ENCODE data around the gene BBOX1.

BBOX1 gene

DNA sequence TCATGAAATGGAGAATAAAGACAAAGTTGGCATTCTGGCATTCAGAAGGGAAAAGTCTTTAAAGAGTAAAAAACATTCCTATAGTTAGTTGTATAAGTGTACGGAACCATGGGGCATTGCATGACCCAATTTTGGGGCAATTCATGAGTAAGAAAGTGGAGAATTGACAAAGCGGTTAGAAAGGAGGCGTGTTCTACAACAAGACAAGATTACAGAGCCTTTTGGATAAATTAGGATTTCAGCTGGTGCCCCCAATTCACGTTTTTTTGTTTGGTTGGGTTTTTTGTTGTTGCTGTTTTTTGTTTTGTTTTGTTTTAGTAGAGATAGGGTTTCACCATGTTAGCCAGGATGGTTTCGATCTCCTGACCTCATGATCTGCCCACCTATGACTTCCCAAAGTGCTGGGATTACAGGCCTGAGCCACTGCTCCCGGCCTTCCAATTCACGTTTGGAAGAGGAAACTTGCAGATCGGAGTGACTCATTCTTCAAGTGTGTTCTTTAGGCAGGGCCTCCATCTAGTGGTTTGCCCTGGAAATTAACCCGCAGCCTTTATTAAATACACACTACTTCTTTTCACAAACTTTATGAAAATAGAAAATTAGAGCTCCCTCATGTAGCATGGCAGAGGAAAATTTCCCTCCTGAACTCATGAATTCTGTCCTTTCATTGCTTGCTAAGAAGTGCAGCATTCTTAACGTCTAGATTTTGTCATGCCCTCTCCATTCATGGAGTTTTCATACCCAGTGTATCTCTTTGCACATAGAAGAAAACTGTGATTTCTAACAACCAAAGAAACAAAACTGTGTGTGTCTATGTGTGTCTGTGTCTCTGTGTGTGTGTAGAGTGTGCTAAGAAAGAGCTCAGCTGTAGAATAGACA, 118.1 kb downstream of the BBOX1 start:
- Mint-ChIP-seq H3K4me3 (no peak overlapping the region), H3K27me3 (ENCODE audit: low read depth, poor library complexity) (peaks cover 7% of the 10 kb centered on the region), H3K9me3 (peaks cover 20% of the 10 kb centered on the region), H3K27ac (peak overlapping the region; percentile 32), H3K36me3 (ENCODE audit: low read depth) (peaks cover 19% of the 10 kb centered on the region), H3K4me1 (peaks cover 6% of the 10 kb centered on the region)
- peak; percentile 41 for DNase-seq
- TF ChIP-seq, protein P1, sequence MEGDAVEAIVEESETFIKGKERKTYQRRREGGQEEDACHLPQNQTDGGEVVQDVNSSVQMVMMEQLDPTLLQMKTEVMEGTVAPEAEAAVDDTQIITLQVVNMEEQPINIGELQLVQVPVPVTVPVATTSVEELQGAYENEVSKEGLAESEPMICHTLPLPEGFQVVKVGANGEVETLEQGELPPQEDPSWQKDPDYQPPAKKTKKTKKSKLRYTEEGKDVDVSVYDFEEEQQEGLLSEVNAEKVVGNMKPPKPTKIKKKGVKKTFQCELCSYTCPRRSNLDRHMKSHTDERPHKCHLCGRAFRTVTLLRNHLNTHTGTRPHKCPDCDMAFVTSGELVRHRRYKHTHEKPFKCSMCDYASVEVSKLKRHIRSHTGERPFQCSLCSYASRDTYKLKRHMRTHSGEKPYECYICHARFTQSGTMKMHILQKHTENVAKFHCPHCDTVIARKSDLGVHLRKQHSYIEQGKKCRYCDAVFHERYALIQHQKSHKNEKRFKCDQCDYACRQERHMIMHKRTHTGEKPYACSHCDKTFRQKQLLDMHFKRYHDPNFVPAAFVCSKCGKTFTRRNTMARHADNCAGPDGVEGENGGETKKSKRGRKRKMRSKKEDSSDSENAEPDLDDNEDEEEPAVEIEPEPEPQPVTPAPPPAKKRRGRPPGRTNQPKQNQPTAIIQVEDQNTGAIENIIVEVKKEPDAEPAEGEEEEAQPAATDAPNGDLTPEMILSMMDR (IDR thresholded peaks at IDR 0.05), result peak; percentile 82

DNA sequence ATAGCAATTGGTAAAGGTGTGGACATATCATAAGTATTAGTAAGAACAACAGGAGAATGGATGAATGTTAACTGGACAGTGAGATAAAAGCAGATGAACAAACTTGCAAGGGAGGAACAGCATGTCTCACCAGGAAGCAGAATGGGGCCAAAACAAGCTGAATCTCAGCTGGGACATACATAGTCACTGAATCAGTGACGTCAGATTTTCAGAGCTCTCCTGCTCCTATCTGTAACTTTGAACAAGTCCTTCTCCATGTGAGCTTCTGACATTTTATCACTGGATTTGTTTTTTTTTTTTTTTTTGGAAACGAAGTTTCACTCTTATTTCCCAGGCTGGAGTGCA, 118.7 kb downstream of the BBOX1 start:
- peaks cover 20% of the 10 kb centered on the region for H3K9me3 Mint-ChIP-seq
- peaks cover 8% of the 10 kb centered on the region for H3K27me3 Mint-ChIP-seq (ENCODE audit: low read depth, poor library complexity)
- TF ChIP-seq, protein P1 (IDR thresholded peaks at IDR 0.05), result no peak
- H3K4me1 Mint-ChIP-seq, result peaks cover 6% of the 10 kb centered on the region
- peaks cover 19% of the 10 kb centered on the region for H3K36me3 Mint-ChIP-seq (ENCODE audit: low read depth)
- peak overlapping the region; percentile 32 for H3K27ac Mint-ChIP-seq
- no peak overlapping the region for H3K4me3 Mint-ChIP-seq
- DNase-seq, result no peak

DNA sequence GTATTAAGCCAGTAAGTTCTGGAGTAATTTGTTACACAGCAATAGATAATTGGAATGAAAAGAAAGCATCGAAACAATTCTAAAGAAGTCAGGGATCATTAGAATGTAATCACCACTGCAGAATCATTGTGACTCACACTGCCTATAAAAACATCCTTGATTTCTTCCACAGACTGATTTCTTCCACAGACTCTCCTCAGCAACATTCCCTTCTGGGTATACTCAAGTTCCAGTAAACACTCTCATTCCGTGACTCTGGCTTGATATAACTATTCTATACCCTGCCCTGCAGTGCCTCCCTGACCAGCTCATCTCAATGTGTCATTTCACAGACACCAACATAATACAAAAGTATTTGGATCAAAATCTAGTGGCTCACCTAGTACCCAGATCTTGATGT, 120.5 kb downstream of the BBOX1 start:
- Mint-ChIP-seq H3K27me3 (ENCODE audit: low read depth, poor library complexity) (peaks cover 15% of the 10 kb centered on the region), H3K27ac (no peak overlapping the region), H3K4me3 (no peak overlapping the region), H3K9me3 (peaks cover 20% of the 10 kb centered on the region), H3K4me1 (peaks cover 6% of the 10 kb centered on the region), H3K36me3 (ENCODE audit: low read depth) (peaks cover 19% of the 10 kb centered on the region)
- no peak for DNase-seq
- TF ChIP-seq, protein P1 (IDR thresholded peaks at IDR 0.05), result no peak

DNA sequence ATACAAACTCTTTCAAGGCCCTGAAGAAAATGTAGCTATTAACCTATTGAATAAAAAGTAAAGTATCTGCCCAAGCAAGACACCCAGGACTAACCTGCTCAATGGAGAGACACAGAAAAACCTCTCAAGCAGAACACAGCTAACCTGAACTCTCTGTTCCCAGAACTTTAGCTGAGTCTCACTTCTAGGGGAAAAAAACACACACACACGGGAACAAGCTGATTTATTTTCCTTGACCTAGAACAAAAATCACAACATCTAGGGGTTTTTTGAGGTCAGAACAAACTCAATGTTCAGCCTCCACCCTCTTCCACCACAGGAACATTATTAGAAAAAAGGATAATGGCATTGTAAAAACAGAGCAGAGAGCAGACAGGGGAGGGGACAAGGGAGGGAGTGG, 121.6 kb downstream of the BBOX1 start:
- TF ChIP-seq, protein P1 (IDR thresholded peaks at IDR 0.05), result no peak
- no peak overlapping the region for H3K4me3 Mint-ChIP-seq
- DNase-seq, result no peak
- peaks cover 13% of the 10 kb centered on the region for H3K9me3 Mint-ChIP-seq
- H3K27me3 Mint-ChIP-seq (ENCODE audit: low read depth, poor library complexity), result peaks cover 13% of the 10 kb centered on the region
- peaks cover 13% of the 10 kb centered on the region for H3K36me3 Mint-ChIP-seq (ENCODE audit: low read depth)
- H3K27ac Mint-ChIP-seq, result peak overlapping the region; percentile 76
- H3K4me1 Mint-ChIP-seq, result peaks cover 6% of the 10 kb centered on the region

DNA sequence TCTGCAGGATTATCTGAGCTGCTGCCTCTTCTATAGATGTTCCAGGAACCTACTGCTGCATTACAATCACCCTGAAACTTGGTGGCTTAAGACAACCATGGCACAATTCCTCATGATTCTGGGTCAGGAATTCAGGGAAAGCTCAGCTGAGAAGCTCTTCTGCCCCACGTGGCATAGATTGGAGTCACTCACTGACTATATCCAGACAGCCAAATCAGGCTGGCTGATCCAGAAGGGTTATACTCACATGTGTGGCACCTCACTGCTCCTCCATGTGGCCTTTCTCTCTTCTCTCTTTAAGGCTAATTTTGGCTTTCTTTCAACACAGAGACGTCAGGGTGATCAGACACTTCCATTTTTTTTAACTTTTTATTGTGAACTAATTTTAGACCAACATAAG, 125.5 kb downstream of the BBOX1 start:
- H3K9me3 Mint-ChIP-seq, result no peaks in the 10 kb centered on the region

More for the DNA sequence above, 125.5 kb downstream of the BBOX1 start:
- TF ChIP-seq, protein P1 (IDR thresholded peaks at IDR 0.05), result no peak
- Mint-ChIP-seq H3K27me3 (ENCODE audit: low read depth, poor library complexity) (peaks cover 12% of the 10 kb centered on the region), H3K36me3 (ENCODE audit: low read depth) (peaks cover 10% of the 10 kb centered on the region), H3K4me1 (peaks cover 6% of the 10 kb centered on the region), H3K4me3 (no peak overlapping the region), H3K27ac (no peak overlapping the region)
- no peak for DNase-seq
